A549 (cell line): ENCODE measurements around the gene PKD1. TPM values are rescaled to one million over a fixed set of nuclear protein-coding genes. Genes with fewer than 3 reads are reported as not detected.

Experiments used
- ATAC-seq, 2 experiments: fragments of 200-7000 bp in 1 of 2; fragments of >200 bp in 1 of 2; cut with Nextera tagmentation in 1 of 2; cut with Tn5 transposase in 1 of 2; 3 replicates each; pipeline versions ENCODE4 v1.8.0 to v1.9.1; 2018 to 2020; ENCODE audit warnings: mild to moderate bottlenecking in 1 of 2, moderate library complexity in 1 of 2
- CTCF ChIA-PET: fragments of 300-600 bp; sonication (Branson Sonifier 250); formaldehyde crosslinking; extraction: SDS; loops from one replicate; lab custom pipeline; 2021; ENCODE audit warnings: antibody characterized with exemption, inconsistent platforms; lab: Yijun Ruan, JAX
- POLR2A ChIA-PET: fragments of 350-600 bp; formaldehyde crosslinking; extraction: SDS; loops from one replicate; lab custom pipeline; 2021; ENCODE audit warnings: antibody characterized with exemption, inconsistent platforms; lab: Yijun Ruan, JAX
- DNase-seq, 2 experiments: peaks; one replicate each; pipeline versions ENCODE4 v3.0.0 to v3.0.0-alpha.2; 2011 to 2016; ENCODE audit warnings: low read depth in 1 of 2, low spot score in 1 of 2
- FAIRE-seq: peaks from 2 replicates; lab custom pipeline; 2011; peaks lifted over from hg19 to GRCh38; lab: Jason Lieb, UNC
- H3K27ac ChIP-seq, 2 experiments: fragments of >200 bp; sonication (Bioruptor Twin); formaldehyde crosslinking; 3 replicates each; pipeline ENCODE4 v1.5.1; 2016 to 2017
- H3K4me1 ChIP-seq: fragments of >200 bp; sonication (Bioruptor Twin); formaldehyde crosslinking; 3 replicates; pipeline ENCODE4 v1.6.1; 2016
- H3K4me2 ChIP-seq: fragments of >200 bp; sonication (Bioruptor Twin); formaldehyde crosslinking; 3 replicates; pipeline ENCODE4 v1.6.1; 2016
- H3K4me3 ChIP-seq: fragments of >200 bp; sonication (Bioruptor Twin); formaldehyde crosslinking; 3 replicates; pipeline ENCODE4 v1.5.1; 2016
- H3K9me3 ChIP-seq: fragments of >200 bp; sonication (Bioruptor Twin); formaldehyde crosslinking; 3 replicates; pipeline ENCODE4 v1.6.1; 2016
- CBX2 ChIP-seq: fragments of 200-600 bp; sonication (generic); IDR thresholded peaks from 2 replicates; pipeline ENCODE4 v1.6.1; 2016; ENCODE audit warnings: low read depth, mild to moderate bottlenecking, borderline replicate concordance
- CEBPB ChIP-seq, 2 experiments: fragments of >200 bp in 1 of 2; sonication (Bioruptor Twin) in 1 of 2; formaldehyde crosslinking in 1 of 2; IDR thresholded peaks; 2 replicates each; pipeline ENCODE4 v1.6.1; 2012 to 2016
- CTCF ChIP-seq: fragments of >200 bp; sonication (Bioruptor Twin); formaldehyde crosslinking; IDR thresholded peaks from 3 replicates; pipeline ENCODE4 v1.5.1; 2016
- ELK1 ChIP-seq: fragments of 150-350 bp; IDR thresholded peaks from 2 replicates; pipeline ENCODE4 v1.6.1; 2014; ENCODE audit warnings: low read depth, mild to moderate bottlenecking, low read length
- EP300 ChIP-seq, 2 experiments: fragments of >200 bp; sonication (Bioruptor Twin); formaldehyde crosslinking; IDR thresholded peaks; 2 replicates in 1 of 2; 3 replicates in 1 of 2; pipeline ENCODE4 v1.6.1; 2016 to 2017
- FOSL2 ChIP-seq, 2 experiments: fragments of 450-650 bp in 1 of 2; fragments of >200 bp in 1 of 2; sonication (Bioruptor Twin) in 1 of 2; formaldehyde crosslinking; IDR thresholded peaks; 2 replicates each; pipeline versions ENCODE4 v1.5.0 to v1.6.1; 2016 to 2020; ENCODE audit warnings: mild to moderate bottlenecking in 1 of 2, moderate library complexity in 1 of 2
- GATA3 ChIP-seq: IDR thresholded peaks from 2 replicates; pipeline ENCODE4 v1.6.1; 2012; ENCODE audit warnings: borderline replicate concordance
- HEYL ChIP-seq: fragments of 250-450 bp; sonication (Bioruptor Pico); IDR thresholded peaks from 2 replicates; pipeline ENCODE4 v1.8.0; 2021; ENCODE audit warnings: mild to moderate bottlenecking, moderate library complexity
- HOXB13 ChIP-seq: fragments of 250-450 bp; sonication (Bioruptor Pico); IDR thresholded peaks from 2 replicates; pipeline ENCODE4 v1.5.0; 2020; ENCODE audit warnings: low read depth, mild to moderate bottlenecking, moderate library complexity
- MAZ ChIP-seq: fragments of 150-350 bp; IDR thresholded peaks from 2 replicates; pipeline ENCODE4 v1.6.1; 2014; ENCODE audit warnings: antibody characterized with exemption, low read depth, low read length, borderline replicate concordance
- MYC ChIP-seq: IDR thresholded peaks from 2 replicates; pipeline ENCODE4 v1.6.1; 2012; ENCODE audit warnings: mild to moderate bottlenecking, inconsistent platforms, low read length, improper control_type of control experiment, borderline replicate concordance
- POLR2A ChIP-seq: IDR thresholded peaks from 2 replicates; pipeline ENCODE4 v1.6.1; 2012; ENCODE audit warnings: mild to moderate bottlenecking, low read length
- POLR2AphosphoS2 ChIP-seq: conservative IDR thresholded peaks from 2 replicates; pipeline ENCODE4 v1.6.1; 2012; ENCODE audit warnings: low read length, improper control_type of control experiment, inconsistent platforms
- RAD21 ChIP-seq, 2 experiments: fragments of >200 bp in 1 of 2; sonication (Bioruptor Twin) in 1 of 2; formaldehyde crosslinking in 1 of 2; IDR thresholded peaks in 1 of 2; conservative IDR thresholded peaks in 1 of 2; 2 replicates in 1 of 2; 3 replicates in 1 of 2; pipeline ENCODE4 v1.6.1; 2012 to 2018; ENCODE audit warnings: inconsistent platforms in 1 of 2
- TFCP2L1 ChIP-seq: fragments of 250-450 bp; sonication (Bioruptor Pico); IDR thresholded peaks from 2 replicates; pipeline ENCODE4 v1.5.0; 2021; ENCODE audit warnings: mild to moderate bottlenecking
- ZC3H11A ChIP-seq: fragments of 450-650 bp; IDR thresholded peaks from 2 replicates; pipeline ENCODE4 v1.6.1; 2014; ENCODE audit warnings: antibody characterized with exemption, mild to moderate bottlenecking
- ZSCAN20 ChIP-seq: fragments of 250-450 bp; sonication (Bioruptor Pico); IDR thresholded peaks from 2 replicates; pipeline ENCODE4 v1.8.0; 2022; ENCODE audit warnings: mild to moderate bottlenecking, moderate library complexity
- WGBS: methylation state at CpG from one replicate; pipeline ENCODE4 v1.1.6; 2017; ENCODE audit errors: missing lambda C conversion rate; 5-methylcytosine and 5-hydroxymethylcytosine counted together
- polyA plus RNA-seq, 4 experiments: library from polyadenylated mRNA; depleted of rRNA in 3 of 4; stranded (reverse); fragments of >200 nt; fragmentation: RNase III in 1 of 4; extraction: RNeasy Plus Mini Kit Qiagen cat#74134 plus additional on column Dnase treatment in 1 of 4; gene quantifications; 2 replicates in 3 of 4; 3 replicates in 1 of 4; pipeline ENCODE4 v1.2.3, GENCODE V29; 2011 to 2017
- TF ChIP-seq, protein P1 (sequence below): fragments of 450-650 bp; IDR thresholded peaks from 2 replicates; pipeline ENCODE4 v1.6.1; 2014; ENCODE audit warnings: antibody characterized with exemption
- TF ChIP-seq, protein P2 (sequence below): fragments of >200 bp; sonication (Bioruptor Twin); formaldehyde crosslinking; IDR thresholded peaks from 3 replicates; pipeline ENCODE4 v1.6.1; 2016

Gene PKD1
- polyA plus RNA-seq, 2 of the 4 experiments (the other 2 are of a cell fraction) = 11.5 to 39.2 TPM

- FAIRE-seq = no peak
Measured at GRCh38 chr16:2165861-2166260, 30.2 kb upstream of the PKD1 start.

GRCh38 chr16:2163211-2163881, 27.6 kb upstream of the PKD1 start:
- Histone ChIP-seq H3K27ac (0 out of 6 replicates have a peak overlapping the region, but pooled peaks of 1 of the 2 experiments have one; percentile 1), H3K4me3 (no peak overlapping the region)
- 92% methylated on average over 23 of the region's 26 CpGs for WGBS
- DNase-seq = no peak
- TF ChIP-seq ZC3H11A = no peak
- no peak for TF ChIP-seq HOXB13 (CRISPR knock-in tag)
- no peak for TF ChIP-seq ZSCAN20 (CRISPR knock-in tag)
- TF ChIP-seq TFCP2L1 = no peak
- TF ChIP-seq HEYL = no peak
- no peak for TF ChIP-seq GATA3
- TF ChIP-seq CTCF = no peak
- TF ChIP-seq, all 56 proteins: peak for 0
- ChIA-PET POLR2A (interaction anchor here (1.0 kb wide), 1 partner anchor 8 kb away, joined by 3 read pairs; the partner anchor contains the start of gene TRAF7), CTCF (interaction anchor here (0.7 kb wide), 1 partner anchor 12 kb away, joined by 3 read pairs; no protein-coding TSS in a partner anchor)
- Histone ChIP-seq H3K4me1 (peaks cover 30% of the 10 kb centered on the region), H3K9me3 (no peaks in the 10 kb centered on the region), H3K4me2 (no peak overlapping the region)
- FAIRE-seq (no peak), ATAC-seq (no peak)

More at GRCh38 chr16:2165861-2166260, 30.2 kb upstream of the PKD1 start:
- CTCF ChIA-PET = interaction anchor here (1.2 to 2.7 kb wide), 2 partner anchors 29 to 350 kb away, joined by 3 to 13 read pairs; no protein-coding TSS in a partner anchor
- no peak for TF ChIP-seq POLR2AphosphoS2
- TF ChIP-seq MYC = no peak
- TF ChIP-seq ZSCAN20 (CRISPR knock-in tag) = no peak
- TF ChIP-seq CEBPB (IDR thresholded peaks at IDR 0.05) = no peak
- TF ChIP-seq ELK1 = no peak
- no peak for TF ChIP-seq MAZ
- TF ChIP-seq, protein P1, sequence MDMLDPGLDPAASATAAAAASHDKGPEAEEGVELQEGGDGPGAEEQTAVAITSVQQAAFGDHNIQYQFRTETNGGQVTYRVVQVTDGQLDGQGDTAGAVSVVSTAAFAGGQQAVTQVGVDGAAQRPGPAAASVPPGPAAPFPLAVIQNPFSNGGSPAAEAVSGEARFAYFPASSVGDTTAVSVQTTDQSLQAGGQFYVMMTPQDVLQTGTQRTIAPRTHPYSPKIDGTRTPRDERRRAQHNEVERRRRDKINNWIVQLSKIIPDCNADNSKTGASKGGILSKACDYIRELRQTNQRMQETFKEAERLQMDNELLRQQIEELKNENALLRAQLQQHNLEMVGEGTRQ = no peak
- TF ChIP-seq GATA3 = no peak
- TF ChIP-seq POLR2A = no peak
- no peak for TF ChIP-seq EP300 (IDR thresholded peaks at IDR 0.05)
- no peak for TF ChIP-seq CBX2
- TF ChIP-seq FOSL2 (IDR thresholded peaks at IDR 0.05) = no peak
- no peak for TF ChIP-seq FOSL2 (CRISPR knock-in tag; IDR thresholded peaks at IDR 0.05)
- no peak for TF ChIP-seq RAD21 (conservative IDR thresholded peaks at IDR 0.05 in 1 of 2, IDR thresholded peaks at IDR 0.05 in 1 of 2)
- TF ChIP-seq, protein P2, sequence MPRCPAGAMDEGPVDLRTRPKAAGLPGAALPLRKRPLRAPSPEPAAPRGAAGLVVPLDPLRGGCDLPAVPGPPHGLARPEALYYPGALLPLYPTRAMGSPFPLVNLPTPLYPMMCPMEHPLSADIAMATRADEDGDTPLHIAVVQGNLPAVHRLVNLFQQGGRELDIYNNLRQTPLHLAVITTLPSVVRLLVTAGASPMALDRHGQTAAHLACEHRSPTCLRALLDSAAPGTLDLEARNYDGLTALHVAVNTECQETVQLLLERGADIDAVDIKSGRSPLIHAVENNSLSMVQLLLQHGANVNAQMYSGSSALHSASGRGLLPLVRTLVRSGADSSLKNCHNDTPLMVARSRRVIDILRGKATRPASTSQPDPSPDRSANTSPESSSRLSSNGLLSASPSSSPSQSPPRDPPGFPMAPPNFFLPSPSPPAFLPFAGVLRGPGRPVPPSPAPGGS = no peak
- TF ChIP-seq TFCP2L1 = no peak
- TF ChIP-seq, all 56 proteins: peak for 0
- Histone ChIP-seq H3K4me3 (no peak overlapping the region), H3K27ac (no peak overlapping the region), H3K4me1 (peaks cover 5% of the 10 kb centered on the region; the same call in 2 of the 3 replicates), H3K4me2 (no peak overlapping the region), H3K9me3 (no peaks in the 10 kb centered on the region)
- ATAC-seq (no peak), DNase-seq (no peak)
- WGBS = 95% methylated on average over 7 of the region's 12 CpGs
- POLR2A ChIA-PET = interaction anchor here (4.0 kb wide), 1 partner anchor 11 kb away, joined by 21 read pairs; the partner anchor contains the start of gene TRAF7
